GM10847 (cell line): Measurements from ENCODE around the gene TRMT1.

ENCODE experiments used
- POLR2A ChIP-seq: IDR thresholded peaks from 2 replicates; pipeline ENCODE4 v1.6.1; 2011; ENCODE audit not compliant: insufficient read length; ENCODE audit errors: extremely low read depth

The TRMT1 gene

GRCh38 chr19:13056052-13056660, 60.4 kb downstream of the TRMT1 start:
- no peak for TF ChIP-seq POLR2A

DNA sequence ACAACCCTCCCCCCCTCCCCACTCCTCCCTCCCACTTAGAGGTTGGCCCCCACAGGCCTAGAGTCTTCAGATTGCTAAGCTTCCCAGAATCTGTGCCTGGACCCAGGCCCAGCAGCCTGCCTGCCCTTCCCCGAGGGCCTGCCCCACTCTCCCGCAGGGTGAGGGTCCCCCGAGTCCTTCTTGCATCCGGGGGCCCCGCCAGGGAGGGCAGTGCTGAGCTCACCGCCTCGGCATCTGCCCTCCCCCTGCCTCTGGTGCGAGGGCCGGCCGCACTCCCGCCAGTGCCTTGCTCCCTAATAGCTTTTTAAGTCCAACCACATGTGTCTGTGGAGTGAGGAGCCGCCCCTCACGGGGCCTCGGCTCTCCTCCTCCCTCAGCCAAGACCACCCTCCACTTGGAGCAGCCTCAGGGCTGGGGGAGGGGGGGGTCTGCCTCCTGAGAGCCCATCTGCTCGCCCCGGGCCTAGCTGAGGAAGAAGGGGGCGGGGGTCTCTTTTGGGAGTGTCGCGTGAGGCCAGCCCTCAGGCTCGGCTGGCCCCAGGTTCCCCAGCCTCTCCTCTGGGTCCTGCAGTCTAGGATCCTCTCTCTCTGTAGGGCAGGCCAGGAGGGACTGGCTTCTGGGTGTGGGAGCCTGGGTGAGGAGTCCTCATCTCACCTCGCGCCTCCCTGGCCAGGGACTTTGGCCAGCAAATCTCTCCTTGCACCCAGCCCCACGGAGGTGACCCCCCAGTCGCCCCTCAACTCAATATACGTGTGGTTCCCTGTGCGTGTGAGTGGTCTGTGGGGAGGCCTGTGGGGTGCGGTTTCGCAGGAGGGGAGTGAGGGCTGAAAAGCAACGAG, 61.1 kb downstream of the TRMT1 start:
- TF ChIP-seq POLR2A = no peak
